ENCODE results near the gene BMF. TPM values are rescaled to one million over a fixed set of nuclear protein-coding genes. Genes with fewer than 3 reads are reported as not detected.

Gene BMF
- total RNA-seq, 4 donors from 2014 or later, result 13.3 to 35.4 (median 25.1) TPM

DNA sequence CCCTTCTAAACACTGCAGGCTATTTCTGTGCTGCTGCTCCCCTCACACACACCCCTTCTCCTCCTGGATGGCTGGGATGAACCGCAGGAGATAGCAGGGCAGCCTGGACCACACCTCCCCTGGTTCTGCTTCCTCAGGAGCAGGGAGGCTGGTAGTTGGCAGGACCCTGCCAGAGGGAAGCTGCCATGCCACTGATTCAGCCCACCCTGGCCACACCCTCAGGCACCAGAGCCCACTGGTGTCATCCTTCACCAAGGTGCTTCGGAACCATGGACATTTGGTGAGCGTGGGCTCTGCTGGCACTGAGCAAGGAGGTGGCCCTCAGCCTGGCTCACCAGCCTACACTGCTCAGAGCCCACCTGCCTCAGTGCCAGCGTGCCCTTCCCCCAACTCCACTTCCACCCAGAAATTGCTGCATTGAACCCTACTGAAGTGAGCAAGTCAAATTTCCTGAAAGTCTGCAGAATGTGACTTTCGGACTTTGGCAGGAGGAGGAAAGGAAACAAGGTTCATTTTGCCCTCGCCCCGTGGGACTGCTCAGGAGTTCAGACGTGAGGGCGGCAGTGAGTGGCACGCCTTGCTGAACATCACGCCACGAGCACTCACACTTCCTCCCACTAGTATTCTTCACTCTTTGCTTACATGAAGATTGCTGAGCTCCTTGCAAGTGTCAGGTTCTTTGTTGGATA is 26.3 kb downstream of the BMF start:
- WGBS, 2 donors (ENCODE audit: low coverage in 1 of 2), result 43% methylated on average over 12 of the region's 12 CpGs; no CpG with 5 or more reads in 1 of the 2 donors
- in situ Hi-C loops (cut with MboI; ENCODE audit: low pct_ligation_motif_present in 1 of 4, low pct_unique_long_range_greater_than_20kb in 1 of 4, low sequenced_read_pairs in 3 of 4) (no loop called here), intact Hi-C loops (cut with DNase I; ENCODE audit: low total_unique reads) (no loop called here)
- Histone ChIP-seq H3K27ac (peak overlapping the region; percentile 69 to 81 (median 72)), H3K4me3 (peak overlapping the region in 2 of 4 donors; percentile 20 to 36), H3K9me3 (no peaks in the 10 kb centered on the region), H3K36me3 (no peaks in the 10 kb centered on the region), H3K4me1 (peaks cover 19 to 39% (median 25%) of the 10 kb centered on the region in 4 donors), H3K27me3 (no peaks in the 10 kb centered on the region)
- DNase-seq, result peak; percentile 74
- TF ChIP-seq EP300 (IDR thresholded peaks at IDR 0.05; ENCODE audit: low read depth), result no peak
- peak in 1 of 3 donors; percentile 23 for TF ChIP-seq POLR2AphosphoS5 (IDR thresholded peaks at IDR 0.05)

- H3K4me1 ChIP-seq, result peaks cover 19 to 35% (median 23%) of the 10 kb centered on the region in 4 donors
- intact Hi-C loops (cut with DNase I; ENCODE audit: low total_unique reads) (no loop called here), in situ Hi-C loops (cut with MboI; ENCODE audit: low pct_ligation_motif_present in 1 of 4, low pct_unique_long_range_greater_than_20kb in 1 of 4, low sequenced_read_pairs in 3 of 4) (no loop called here)
- peak; percentile 77 for DNase-seq
- H3K27me3 ChIP-seq, result no peaks in the 10 kb centered on the region
- H3K9me3 ChIP-seq, result no peaks in the 10 kb centered on the region
- H3K36me3 ChIP-seq, result no peaks in the 10 kb centered on the region
- TF ChIP-seq, protein P1, sequence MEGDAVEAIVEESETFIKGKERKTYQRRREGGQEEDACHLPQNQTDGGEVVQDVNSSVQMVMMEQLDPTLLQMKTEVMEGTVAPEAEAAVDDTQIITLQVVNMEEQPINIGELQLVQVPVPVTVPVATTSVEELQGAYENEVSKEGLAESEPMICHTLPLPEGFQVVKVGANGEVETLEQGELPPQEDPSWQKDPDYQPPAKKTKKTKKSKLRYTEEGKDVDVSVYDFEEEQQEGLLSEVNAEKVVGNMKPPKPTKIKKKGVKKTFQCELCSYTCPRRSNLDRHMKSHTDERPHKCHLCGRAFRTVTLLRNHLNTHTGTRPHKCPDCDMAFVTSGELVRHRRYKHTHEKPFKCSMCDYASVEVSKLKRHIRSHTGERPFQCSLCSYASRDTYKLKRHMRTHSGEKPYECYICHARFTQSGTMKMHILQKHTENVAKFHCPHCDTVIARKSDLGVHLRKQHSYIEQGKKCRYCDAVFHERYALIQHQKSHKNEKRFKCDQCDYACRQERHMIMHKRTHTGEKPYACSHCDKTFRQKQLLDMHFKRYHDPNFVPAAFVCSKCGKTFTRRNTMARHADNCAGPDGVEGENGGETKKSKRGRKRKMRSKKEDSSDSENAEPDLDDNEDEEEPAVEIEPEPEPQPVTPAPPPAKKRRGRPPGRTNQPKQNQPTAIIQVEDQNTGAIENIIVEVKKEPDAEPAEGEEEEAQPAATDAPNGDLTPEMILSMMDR (IDR thresholded peaks at IDR 0.05), result no peak
- TF ChIP-seq POLR2AphosphoS5 (IDR thresholded peaks at IDR 0.05) (peak; percentile 52 to 69 (median 63)), EP300 (IDR thresholded peaks at IDR 0.05; ENCODE audit: low read depth) (no peak), POLR2A (IDR thresholded peaks at IDR 0.05) (peak; percentile 51)
- WGBS, 2 donors (ENCODE audit: low coverage in 1 of 2), result 16 to 20% methylated on average over 2 to 12 of the region's 12 CpGs
- H3K27ac ChIP-seq, result peak overlapping the region; percentile 69 to 81 (median 72)
- H3K4me3 ChIP-seq, result peak overlapping the region in 2 of 4 donors; percentile 20 to 36
These were observed 26.9 kb downstream of the BMF start for GRCh38 chr15:40081691-40082194.

GRCh38 chr15:40080847-40081246 is 27.8 kb downstream of the BMF start:
- no peaks in the 10 kb centered on the region for H3K27me3 ChIP-seq
- no peaks in the 10 kb centered on the region for H3K36me3 ChIP-seq
- peak overlapping the region; percentile 69 to 81 (median 72) for H3K27ac ChIP-seq
- WGBS, 2 donors (ENCODE audit: low coverage in 1 of 2), result 46 to 67% methylated on average over 3 to 5 of the region's 5 CpGs
- H3K9me3 ChIP-seq, result no peaks in the 10 kb centered on the region
- peaks cover 19 to 35% (median 23%) of the 10 kb centered on the region in 4 donors for H3K4me1 ChIP-seq
- in situ Hi-C loops (cut with MboI; ENCODE audit: low pct_ligation_motif_present in 1 of 4, low pct_unique_long_range_greater_than_20kb in 1 of 4, low sequenced_read_pairs in 3 of 4) (no loop called here), intact Hi-C loops (cut with DNase I; ENCODE audit: low total_unique reads) (no loop called here)
- TF ChIP-seq POLR2AphosphoS5 (IDR thresholded peaks at IDR 0.05) (no peak), EP300 (IDR thresholded peaks at IDR 0.05; ENCODE audit: low read depth) (no peak), POLR2A (IDR thresholded peaks at IDR 0.05) (no peak)
- TF ChIP-seq, protein P1 (IDR thresholded peaks at IDR 0.05), result no peak
- H3K4me3 ChIP-seq, result peak overlapping the region in 1 of 4 donors; percentile 36
- DNase-seq, result no peak

DNA sequence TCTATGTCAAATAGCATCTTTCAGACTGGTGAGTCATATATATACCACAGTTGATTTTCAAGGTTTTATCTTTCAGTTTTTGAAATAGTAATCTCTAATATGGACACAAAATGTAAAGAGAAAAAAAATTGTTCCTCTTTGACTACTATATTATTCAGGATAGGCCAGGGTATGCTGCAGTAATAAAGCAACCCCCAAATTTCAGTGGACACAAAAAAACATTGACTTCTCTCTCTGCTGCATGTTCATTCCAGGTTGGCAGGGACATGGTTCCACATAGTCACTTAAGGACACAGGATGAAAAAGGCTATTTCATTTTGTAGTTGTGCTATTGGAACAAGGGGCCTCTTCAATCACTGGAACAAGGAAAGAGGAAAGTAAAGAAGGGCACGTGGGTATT is 28.6 kb downstream of the BMF start:
- no peaks in the 10 kb centered on the region for H3K27me3 ChIP-seq
- H3K9me3 ChIP-seq, result no peaks in the 10 kb centered on the region
- in situ Hi-C loops (cut with MboI; ENCODE audit: low pct_ligation_motif_present in 1 of 4, low pct_unique_long_range_greater_than_20kb in 1 of 4, low sequenced_read_pairs in 3 of 4) (no loop called here), intact Hi-C loops (cut with DNase I; ENCODE audit: low total_unique reads) (no loop called here)
- TF ChIP-seq EP300 (IDR thresholded peaks at IDR 0.05; ENCODE audit: low read depth) (no peak), POLR2AphosphoS5 (IDR thresholded peaks at IDR 0.05) (no peak), POLR2A (IDR thresholded peaks at IDR 0.05) (no peak)
- TF ChIP-seq, protein P1 (IDR thresholded peaks at IDR 0.05), result no peak
- WGBS, 2 donors (ENCODE audit: low coverage in 1 of 2), result 29 to 33% methylated on average over 1 of the region's 1 CpG
- peaks cover 19 to 35% (median 23%) of the 10 kb centered on the region in 4 donors for H3K4me1 ChIP-seq
- no peak overlapping the region for H3K4me3 ChIP-seq
- H3K36me3 ChIP-seq, result no peaks in the 10 kb centered on the region
- no peak for DNase-seq
- peak overlapping the region in 1 of 4 donors; percentile 70 for H3K27ac ChIP-seq

Data from transverse colon (tissue), 4 donors.